CD4-positive, alpha-beta T cell treated with Interleukin-21 for 1 hour (primary cell): ENCODE measurements around the gene TSC2.

Experiments
- DNase-seq: peaks from one replicate; pipeline ENCODE4 v3.0.0-alpha.2; 2020

The TSC2 gene

DNA sequence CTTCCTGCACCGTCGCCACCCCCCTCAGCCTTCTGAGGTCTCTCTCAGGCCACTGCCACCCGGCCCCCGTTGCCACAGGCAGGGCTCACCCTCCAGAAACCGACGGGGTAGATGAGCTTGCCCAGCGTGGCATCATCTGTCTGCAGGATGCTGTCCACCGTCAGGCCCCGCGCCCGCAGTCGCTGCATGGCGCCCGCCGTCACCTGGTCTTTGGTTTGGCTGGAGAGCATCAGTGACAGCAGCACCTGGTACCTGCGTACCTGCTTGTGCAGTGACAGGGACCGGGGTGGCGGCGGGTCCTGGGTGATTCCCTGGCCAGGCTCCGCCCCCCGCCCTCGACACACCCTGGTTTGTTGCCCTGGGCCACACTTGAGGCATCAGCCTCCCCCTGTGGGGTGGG lies 3.2 kb upstream of the TSC2 start:
- no peak for DNase-seq

DNA sequence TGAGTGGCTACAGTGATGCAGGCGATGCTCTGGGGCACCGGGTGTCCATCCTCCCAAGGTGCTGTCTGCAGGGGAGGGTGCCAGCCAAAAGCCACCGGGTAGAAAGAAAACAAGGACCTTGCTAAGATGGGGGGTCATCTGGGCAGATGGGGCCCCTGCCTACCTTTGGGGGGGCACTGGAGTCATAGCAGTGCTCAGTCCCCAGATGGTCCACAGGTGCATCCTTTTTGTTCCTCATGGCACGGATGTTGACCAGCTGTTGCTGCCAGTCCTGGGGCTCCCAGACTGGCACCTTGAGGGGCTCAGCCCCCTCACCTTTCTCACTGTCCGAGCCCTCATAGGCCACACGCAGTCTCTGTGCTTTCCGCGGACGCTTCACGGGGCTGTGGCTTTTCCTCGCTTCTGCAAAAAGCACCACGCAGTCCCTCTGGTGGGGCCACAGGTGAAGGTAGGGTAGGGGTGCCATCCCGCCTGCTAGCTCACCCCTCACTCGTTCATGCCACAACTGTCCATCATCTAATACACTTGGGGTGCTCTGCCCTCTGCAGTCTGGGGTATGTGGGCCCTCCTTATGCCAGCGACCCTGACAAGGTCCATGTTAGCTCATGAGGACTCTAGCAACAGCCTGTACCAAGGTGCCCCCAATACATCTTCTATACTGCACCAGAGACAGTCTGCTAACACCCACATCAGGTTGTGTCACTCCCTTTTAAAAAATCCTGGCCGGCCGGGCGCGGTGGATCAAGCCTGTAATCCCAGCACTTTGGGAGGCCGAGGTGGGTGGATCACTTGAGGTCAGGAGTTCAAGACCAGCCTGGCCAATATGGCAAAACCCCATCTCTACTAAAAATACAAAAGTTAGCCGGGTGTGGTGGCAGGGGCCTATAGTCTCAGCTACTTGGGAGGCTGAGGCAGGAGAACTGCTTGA lies 1.6 kb upstream of the TSC2 start:
- DNase-seq = no peak

DNA sequence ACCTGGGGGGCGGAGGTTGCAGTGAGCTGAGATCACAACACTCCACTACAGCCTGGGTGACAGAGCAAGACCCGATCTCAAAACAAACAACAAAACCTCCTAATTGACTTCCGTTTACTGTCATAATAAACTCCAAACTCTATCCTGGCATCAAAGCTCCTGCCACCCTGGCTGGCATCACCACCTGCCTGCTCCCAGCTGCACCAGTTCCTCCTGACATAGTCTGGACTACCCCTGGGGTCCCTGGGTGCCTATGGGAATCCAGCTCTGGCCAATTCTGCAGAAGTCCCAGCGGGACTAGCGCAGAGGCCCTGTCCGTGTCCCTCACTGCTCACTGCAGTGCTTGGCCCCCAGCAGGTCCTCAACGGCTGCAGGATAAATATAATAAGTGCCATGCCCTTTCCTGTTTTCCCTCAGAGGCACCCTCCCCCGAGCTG lies 874 bp upstream of the TSC2 start:
- no peak for DNase-seq

DNA sequence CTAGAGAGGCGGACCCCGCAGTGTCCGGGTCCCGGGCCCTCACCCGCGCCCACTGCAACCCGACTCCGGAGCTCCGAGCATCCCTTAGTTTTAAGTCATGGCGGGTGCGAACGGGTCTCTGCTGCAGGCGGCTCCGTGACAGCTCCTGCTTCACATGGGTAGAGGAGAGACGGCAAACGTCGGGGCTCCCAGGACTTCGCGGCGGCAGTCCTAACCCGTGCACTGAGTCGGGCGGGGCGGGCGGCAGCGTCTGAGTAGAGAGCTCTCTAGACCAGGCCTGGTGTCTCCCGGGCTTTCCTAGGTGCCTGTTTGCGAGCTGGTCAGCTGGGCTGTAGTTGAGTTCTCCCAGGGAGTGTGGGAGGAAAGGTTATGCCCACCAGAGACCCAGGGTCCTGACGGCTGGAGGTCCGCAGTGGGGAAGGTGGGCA lies 345 bp downstream of the TSC2 start:
- DNase-seq = no peak

DNA sequence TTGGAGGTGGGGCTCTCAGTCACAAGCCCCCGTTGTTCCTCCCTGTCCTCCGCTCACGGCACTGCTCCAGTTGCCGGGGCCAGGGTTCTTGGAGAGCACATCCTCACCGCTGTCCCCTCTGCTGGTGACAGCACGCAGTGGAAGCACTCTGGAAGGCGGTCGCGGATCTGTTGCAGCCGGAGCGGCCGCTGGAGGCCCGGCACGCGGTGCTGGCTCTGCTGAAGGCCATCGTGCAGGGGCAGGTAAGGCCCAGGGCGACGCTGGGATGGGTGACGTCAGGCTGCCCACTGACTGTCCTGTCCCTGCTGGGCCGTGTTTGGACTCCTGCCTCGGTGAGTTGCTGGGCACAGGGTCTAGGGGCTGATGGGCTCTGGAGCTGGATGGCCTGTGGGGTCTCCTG lies 5.4 kb downstream of the TSC2 start:
- DNase-seq = no peak

DNA sequence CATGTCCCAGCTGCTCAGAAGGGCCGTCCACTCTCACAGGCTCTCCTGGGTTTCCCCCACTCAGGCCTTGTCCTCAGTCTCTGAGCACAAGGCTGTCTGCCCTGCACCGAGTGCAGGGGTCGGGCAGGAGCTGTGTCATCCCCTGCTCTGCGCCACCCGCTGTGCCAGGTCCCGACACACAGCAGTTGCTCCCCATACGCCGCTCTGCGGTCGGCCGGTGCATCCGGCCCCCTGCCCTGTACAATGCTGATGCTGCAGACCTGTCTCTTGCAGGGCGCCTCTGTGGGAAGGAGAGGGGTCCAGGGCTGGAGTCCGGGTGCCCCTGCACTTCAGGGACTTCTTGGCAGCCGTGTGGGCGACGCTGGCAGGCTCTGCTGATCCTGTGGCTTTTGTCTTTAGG lies 6.1 kb downstream of the TSC2 start:
- DNase-seq = no peak

DNA sequence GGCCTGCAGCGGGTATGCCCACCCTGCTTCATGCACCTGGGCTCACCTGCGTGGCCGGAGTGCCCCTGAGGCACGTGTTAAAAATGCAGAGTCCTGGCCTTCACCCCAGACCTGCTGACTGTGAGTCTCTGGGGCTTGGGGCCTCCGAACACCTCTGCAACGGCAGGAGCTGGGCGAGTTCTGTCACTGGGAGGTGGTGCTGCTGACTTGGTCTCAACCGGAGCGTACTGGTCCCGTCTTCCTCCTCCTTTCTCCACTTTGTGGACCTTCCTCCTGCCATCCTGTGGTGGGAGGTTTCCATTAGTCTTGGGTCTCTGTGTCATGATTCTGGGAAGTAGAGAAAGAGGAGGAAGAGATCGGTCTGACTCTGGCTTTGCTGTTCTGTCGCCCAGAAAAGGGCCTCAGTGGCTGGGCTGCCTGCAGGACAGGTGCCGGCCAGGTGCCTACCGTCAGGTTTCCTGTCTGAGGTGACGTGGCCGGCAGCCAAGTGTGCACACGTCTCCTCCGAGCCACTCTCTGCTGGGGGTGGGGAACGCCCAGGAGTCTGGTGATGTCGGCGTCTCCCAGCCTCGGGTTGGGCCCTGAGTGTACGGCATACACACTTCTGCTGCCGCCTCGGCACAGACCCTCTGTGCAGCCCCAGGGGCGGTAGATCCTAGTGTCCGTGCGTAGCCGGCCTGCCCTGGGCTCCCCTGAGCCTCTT lies 6.9 kb downstream of the TSC2 start:
- no peak for DNase-seq

DNA sequence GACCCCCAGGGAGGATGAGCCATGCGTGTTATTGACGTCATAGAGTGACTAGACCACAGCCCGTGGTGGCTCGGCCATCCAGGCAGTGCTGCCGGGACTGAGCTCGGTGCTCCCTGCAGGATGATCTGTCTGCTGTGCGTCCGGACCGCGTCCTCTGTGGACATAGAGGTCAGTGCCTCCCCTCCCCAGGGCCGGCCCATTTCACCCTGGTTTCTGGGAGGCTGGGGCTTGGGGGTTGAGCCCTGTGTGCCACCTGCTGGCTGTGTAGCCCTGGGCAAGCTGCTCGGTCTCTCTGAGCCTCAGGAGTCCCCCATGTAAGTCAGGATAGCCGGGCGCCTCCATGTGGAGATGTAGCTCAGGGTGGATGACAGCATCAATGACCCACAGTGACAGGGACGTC lies 8.3 kb downstream of the TSC2 start:
- DNase-seq = no peak

DNA sequence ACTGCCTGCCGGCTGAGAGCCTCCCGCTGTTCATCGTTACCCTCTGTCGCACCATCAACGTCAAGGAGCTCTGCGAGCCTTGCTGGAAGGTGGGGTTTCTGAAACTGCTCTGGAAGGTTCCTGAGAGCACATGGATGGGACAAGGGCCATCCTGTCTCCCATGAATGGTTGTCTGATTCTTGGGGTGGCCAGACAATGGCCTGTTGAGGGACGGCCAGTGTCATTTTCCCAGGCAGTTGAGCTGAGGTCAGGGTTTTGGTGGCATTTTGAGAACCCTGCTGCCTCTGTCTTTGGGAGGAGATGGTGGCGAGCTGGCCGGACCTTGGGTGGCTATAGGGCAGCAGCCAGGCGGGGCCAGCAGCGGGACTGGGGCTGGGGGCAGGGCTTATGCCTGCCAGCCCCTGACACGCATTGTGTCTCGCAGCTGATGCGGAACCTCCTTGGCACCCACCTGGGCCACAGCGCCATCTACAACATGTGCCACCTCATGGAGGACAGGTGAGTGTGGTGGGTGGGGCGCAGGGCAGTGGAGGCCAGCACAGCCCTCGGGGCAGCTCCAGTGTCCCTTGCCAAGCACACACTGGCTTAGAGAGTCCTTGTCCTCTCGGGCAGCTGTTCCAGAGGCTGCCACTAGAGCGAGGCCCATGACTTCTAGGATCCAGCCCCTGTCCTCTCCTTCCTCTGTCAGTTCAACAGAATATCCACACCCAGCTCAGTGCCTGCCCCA lies 9.1 kb downstream of the TSC2 start:
- DNase-seq = no peak

DNA sequence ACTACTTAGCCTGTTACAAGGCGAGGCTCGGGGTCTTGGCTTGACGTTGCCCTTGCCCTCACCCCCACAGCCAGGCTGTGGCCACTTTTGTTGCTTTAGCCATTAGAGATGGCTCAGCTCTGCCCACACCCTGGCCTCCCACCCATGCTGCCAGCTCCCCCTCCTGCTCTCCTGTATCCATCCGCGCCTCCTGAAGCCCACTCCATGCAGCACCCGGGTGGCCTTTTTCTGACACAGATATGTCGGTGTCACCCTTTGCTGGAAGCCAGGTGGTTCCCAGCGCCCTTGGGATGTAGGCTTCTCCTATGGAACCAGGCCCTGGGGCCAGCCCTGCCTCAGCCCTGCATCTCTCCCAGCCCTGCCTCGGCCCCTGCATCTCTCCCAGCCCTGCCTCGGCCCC lies 9.7 kb downstream of the TSC2 start:
- DNase-seq = no peak

DNA sequence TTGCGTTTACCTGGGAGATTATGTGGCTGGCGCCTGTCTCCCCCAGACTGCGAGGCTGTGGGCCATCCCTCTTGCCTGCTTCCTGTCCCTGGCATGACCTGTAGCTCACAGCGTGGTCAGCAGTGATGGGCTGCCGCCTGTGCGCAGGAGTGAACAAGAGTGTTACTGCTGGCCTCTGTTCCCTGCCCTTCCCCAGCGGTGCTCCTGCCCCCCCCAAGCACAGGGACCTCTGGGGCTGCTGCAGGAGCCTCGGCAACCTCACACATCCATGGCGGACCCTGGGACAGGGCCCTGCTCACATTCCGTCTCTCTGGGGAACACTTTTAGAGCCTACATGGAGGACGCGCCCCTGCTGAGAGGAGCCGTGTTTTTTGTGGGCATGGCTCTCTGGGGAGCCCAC lies 10.6 kb downstream of the TSC2 start:
- no peak for DNase-seq

DNA sequence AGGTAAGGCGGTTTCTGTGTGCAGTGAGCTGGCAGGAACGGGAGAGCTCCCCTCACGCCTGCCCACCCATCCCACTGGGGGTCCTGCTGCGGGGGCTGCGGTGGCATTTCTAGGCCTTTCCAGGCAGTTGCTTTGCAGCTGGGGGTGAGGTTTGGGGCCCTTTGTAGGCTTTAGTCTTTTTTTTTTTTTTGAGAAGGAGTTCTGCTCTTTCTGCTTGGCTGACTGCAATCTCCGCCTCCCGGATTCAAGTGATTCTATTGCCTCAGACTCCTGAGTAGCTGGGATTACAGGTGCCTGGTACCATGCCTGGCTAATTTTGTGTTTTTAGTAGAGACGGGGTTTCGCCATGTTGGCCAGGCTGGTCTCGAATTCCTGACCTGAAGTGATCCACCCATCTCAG lies 11.1 kb downstream of the TSC2 start:
- DNase-seq = no peak

DNA sequence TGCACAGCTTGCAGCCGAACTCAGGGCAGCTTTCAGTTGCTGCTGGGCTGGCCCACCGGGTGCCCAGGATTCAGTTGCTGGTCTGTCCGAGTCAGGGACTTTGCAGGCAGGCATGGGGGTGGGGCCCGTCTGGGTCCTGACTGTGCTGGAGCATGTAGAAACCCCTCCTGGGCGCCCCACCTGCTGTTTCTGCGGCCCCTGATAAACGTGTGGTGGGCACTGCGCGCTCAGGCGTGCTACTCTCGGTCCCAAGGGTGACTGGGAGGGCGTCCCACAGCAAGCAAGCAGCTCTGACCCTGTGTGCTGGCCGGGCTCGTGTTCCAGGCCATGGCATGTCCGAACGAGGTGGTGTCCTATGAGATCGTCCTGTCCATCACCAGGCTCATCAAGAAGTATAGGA lies 12.6 kb downstream of the TSC2 start:
- no peak for DNase-seq

DNA sequence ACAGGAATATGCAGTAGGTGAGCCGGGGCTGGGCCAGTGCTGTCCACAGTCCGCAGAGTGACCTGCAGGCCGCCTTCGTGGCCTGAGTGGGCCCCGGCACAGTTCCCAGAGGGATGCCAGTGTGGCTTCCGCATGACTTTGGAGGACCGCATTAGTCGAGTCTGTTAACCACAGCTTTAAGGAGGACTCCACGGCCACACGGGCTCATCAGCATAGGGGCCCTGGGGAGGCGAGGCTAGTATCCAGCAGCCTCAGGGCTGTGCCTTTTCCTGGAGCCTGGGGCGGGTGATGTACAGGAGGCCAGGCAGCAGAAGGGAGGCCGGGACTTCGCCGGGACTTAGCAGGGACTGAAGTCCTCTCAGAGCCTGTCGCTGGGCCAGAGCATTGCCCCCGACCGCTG lies 13.2 kb downstream of the TSC2 start:
- DNase-seq = no peak

DNA sequence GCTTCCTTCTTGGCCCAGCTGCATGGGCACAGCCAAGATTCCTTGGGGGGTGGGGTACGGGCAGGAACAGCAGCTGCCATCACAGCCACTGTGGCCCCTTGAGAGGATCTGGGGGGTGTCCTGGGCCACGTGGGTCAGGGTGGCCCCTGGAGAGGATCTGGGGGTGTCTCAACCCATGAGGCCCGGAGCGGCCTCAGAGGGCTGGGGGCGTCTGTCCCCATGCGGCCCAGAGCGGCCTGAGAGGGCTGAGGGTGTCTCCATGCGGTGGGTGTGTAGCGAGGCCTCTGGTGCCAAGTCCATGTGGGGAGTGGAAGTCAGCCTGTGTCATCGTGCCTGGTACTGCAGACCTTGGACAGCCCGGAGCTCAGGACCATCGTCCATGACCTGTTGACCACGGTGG lies 13.7 kb downstream of the TSC2 start:
- DNase-seq = no peak

DNA sequence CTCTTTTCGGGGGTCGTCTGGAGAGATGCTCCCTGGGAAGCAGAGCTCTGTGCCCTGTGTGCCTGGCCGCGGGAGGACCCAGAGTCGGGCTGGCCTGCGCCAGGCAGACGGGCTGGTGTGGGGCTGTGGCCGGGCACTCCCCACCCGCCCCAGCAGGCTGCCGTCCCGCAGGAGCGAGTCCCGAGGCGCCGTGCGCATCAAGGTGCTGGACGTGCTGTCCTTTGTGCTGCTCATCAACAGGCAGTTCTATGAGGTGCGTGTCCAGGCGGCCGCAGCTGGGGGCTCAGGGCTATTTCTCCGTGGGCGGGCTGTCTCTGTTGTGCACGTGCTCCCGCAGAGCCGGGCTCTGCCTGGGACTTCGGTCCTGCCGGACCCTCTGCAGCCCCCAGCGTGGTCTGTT lies 15.0 kb downstream of the TSC2 start:
- DNase-seq = no peak

DNA sequence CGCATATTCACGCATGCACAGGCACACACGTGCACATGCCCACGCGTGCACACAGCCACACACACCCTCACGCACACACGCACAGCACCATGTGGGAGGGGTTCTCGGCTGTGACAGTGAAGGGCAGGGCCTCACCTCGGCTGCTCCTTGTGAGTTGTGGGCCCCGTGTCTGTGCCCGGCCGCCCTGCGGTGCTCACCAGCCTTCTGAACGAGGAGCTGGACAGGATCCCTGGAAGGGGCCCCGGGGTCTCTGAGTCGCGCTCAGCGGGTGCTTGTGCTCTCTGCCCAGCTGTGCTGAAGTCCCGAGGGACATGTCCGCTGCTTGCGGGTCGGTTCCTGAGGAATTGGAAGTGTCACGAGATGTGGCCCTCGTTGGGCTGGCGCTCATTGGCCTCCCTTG lies 16.1 kb downstream of the TSC2 start:
- DNase-seq = no peak

DNA sequence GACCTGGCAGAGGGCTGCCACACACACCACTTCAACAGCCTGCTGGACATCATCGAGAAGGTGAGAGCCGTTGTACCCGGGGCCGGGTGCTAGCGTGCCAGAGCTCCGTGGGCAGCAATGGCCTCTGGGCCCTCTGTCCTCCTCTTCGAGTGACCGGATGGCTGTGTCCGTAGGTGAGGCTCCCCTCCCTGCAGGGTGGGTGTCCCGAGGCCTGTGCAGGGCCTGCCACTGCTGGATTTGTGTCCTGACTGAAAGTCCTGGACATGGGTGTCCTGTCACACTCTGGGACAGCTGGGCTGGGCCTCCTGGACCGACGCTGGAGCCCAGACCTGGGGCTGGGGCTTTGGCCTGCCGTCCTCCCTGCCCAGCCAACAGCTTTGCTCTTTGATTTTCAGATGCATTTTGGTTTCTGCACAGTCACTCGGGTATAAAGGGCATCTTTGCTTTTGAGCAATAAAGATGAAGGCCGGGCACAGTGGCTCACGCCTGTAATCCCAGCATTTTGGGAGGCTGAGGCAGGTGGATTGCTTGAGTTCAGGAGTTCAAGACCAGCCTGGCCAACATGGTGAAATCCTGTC lies 16.7 kb downstream of the TSC2 start:
- DNase-seq = no peak

DNA sequence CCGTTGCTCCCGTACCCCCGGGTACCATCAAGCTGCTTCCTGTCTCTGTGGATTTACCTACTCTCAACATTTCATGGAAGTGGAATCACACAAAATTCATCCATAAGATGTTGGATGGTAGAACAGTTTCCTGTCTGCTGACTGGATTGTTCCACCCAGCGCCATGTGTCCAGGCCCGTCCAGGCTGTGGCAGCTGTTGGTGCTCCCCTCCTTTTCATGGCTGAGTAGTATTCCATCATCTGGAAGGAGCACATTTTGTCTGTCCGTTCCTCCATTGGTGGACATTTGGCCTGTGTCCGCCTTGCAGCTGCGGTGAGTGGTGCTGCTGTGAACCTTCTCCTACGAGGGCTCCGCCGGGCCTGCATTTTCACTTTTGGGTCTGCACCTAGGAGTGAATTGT lies 18.4 kb downstream of the TSC2 start:
- no peak for DNase-seq

DNA sequence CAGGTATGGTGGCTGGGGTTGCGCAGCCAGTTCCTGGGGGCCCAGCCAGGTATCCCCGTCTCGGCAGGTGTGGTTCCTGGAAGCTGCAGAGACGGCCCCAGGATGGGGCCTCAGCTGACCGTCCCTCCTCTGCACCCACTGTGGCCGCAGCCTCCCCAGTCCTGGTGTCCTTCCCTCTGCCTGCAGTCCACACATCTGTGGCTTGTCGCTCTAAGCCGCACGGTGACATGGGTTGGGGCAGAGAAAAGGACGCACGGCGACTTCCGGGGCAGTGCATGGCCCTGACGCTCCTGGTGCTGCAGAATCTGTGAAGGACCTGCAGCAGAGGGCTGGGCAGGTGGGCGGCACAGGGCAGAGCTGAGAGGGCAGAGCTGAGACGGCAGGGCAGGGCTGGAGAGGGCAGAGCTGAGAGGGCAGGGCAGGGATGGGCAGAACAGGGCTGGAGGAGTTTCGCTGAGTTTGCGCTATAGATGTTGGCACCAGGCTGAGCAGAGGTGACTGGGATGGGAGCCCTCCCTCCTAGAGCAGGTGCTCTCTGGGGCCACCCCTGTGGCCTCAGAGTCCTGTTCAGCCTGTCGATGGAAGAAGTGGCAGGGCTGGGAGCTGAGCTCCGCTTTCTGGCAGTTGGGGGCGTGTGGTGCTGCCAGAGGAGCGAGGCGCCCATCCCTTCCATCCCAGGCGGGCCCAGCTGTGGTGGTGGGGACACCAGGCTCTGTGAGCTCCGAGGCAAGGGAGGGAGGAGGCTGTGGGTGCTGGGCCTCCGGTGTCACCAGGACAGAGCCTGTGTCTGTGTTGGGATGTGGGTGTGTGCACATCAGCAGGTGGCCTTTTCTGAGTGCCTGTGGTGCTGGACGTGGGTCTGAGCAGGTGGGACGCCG lies 23.0 kb downstream of the TSC2 start:
- no peak for DNase-seq

DNA sequence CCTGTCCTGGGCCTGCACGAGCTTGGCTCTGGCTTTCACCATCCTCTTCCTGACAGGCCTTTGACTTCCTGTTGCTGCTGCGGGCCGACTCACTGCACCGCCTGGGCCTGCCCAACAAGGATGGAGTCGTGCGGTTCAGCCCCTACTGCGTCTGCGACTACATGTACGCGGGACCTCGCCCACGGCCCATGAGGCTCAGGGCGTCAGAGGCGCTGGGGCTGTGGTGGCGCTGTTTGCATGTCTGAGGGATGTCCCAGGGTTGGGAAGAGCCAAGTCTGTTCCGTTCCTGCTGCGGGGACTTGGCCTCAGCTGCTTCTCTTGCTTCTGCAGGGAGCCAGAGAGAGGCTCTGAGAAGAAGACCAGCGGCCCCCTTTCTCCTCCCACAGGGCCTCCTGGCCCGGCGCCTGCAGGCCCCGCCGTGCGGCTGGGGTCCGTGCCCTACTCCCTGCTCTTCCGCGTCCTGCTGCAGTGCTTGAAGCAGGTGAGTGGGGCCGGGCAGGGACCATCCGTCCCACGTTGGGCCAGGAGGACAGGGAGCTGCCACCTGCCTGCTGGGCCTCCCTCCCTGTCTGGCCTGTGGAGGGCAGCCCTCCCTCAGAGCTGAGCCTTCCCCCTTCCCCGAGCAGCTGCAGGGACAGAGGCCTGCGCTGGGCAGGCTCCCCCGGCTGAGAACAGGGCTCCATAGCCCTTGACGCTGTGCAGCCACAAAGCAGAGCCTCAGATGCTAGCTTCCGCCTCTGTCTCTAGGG lies 23.8 kb downstream of the TSC2 start:
- no peak for DNase-seq

DNA sequence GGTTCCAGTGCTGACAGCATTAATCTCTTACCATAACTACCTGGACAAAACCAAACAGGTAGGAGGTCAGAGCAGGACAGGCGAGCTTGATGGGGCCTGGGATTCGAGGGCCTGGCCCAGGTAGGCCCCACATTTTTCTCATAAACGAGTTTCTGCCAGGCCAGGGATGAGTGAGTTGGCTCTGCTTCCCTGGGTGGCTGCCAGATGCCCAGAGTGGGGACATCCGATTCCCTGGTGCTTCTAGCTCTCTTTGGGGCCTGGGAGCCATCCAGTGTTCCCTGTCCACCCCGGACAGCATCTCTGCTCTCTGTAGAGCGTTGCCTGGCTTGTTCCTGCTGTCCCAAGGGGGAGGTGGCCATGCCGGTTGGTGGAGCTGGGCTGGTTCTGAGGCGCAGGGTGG lies 25.1 kb downstream of the TSC2 start:
- no peak for DNase-seq
